ENCODE measurements around the gene CCDC177.

CCDC177 gene

GRCh38 chr14:69527635-69528034 is 47.0 kb downstream of the CCDC177 start:
- DNase-seq = no peak

DNA sequence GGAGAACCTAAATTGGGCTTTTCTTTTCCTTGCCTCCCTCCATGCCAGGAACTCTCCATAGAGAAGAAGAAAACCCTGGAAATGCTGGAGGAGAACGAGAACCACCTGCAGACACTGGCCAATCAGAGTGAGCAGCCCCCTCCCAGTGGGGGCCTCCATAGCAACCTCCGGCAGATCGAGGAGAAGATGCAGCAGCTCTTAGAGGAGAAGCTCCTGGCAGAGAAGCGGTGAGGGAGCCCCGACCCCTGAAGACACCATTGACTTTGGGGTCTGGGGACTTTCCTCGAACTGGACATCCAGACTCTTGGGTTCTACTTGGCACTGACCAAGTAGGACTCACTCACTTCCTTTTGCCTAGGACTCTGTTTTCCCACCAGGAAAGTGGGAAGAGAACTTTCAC is 48.8 kb downstream of the CCDC177 start:
- no peak for DNase-seq

- DNase-seq = no peak
These were observed 52.6 kb downstream of the CCDC177 start for GRCh38 chr14:69522026-69522425.
